Upper lobe of left lung (tissue), 4 donors: ENCODE measurements around the gene GINS1.

ENCODE experiments used
- EP300 ChIP-seq, 4 donors: sonication (generic); formaldehyde crosslinking; IDR thresholded peaks; one replicate each; pipeline ENCODE4 v1.5.1; 2017; ENCODE audit warnings: antibody characterized with exemption in 4 of 4, control low read depth in 2 of 4
- POLR2A ChIP-seq, 4 donors: fragments of 450-650 bp; IDR thresholded peaks; one replicate each; pipeline ENCODE4 v1.5.1; 2016 to 2017; ENCODE audit warnings: antibody characterized with exemption in 4 of 4, mild to moderate bottlenecking in 2 of 4
- POLR2AphosphoS5 ChIP-seq, 2 donors: sonication (generic); formaldehyde crosslinking; IDR thresholded peaks; one replicate each; pipeline ENCODE4 v1.5.1; 2017; ENCODE audit warnings: antibody characterized with exemption in 2 of 2
- TF ChIP-seq, protein P1 (sequence below), 6 experiments: fragments of 450-650 bp in 4 of 6; fragments of 200-600 bp in 2 of 6; sonication (generic) in 2 of 6; IDR thresholded peaks; one replicate each; pipeline ENCODE4 v1.5.1; 2016 to 2019; ENCODE audit warnings: antibody characterized with exemption in 6 of 6

DNA sequence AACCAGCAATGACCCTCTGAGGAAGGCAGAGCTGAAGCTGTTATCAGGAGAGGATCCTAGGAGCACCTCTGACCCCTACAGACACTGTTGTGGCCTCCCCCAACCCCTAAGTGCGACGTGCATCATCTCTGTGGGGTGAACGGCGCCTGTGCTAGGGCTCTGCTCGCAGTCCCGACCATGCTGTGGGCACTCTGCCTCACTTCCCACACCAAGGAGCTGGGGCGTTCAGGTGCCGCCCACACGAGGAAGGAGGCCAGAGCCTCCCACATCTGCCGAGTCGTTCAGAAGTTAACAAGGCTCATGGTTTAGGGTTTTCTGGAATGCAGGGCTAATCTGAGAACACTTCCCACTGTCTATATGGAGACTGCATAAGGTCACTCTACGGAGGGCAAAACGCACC lies 62.1 kb downstream of the GINS1 start:
- TF ChIP-seq, protein P1, sequence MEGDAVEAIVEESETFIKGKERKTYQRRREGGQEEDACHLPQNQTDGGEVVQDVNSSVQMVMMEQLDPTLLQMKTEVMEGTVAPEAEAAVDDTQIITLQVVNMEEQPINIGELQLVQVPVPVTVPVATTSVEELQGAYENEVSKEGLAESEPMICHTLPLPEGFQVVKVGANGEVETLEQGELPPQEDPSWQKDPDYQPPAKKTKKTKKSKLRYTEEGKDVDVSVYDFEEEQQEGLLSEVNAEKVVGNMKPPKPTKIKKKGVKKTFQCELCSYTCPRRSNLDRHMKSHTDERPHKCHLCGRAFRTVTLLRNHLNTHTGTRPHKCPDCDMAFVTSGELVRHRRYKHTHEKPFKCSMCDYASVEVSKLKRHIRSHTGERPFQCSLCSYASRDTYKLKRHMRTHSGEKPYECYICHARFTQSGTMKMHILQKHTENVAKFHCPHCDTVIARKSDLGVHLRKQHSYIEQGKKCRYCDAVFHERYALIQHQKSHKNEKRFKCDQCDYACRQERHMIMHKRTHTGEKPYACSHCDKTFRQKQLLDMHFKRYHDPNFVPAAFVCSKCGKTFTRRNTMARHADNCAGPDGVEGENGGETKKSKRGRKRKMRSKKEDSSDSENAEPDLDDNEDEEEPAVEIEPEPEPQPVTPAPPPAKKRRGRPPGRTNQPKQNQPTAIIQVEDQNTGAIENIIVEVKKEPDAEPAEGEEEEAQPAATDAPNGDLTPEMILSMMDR (IDR thresholded peaks at IDR 0.05), result no peak
- no peak for TF ChIP-seq EP300 (IDR thresholded peaks at IDR 0.05)
- TF ChIP-seq POLR2A (IDR thresholded peaks at IDR 0.05), result no peak
- TF ChIP-seq POLR2AphosphoS5 (IDR thresholded peaks at IDR 0.05), result no peak
